Left lung (tissue), 10 donors: ENCODE results near the gene MAST4. TPM values are rescaled to one million over a fixed set of nuclear protein-coding genes. Genes with fewer than 3 reads are reported as not detected.

Experiments
- ATAC-seq: fragments of 200-7000 bp; cut with Tn5 transposase; one replicate; pipeline ENCODE4 v1.9.1; 2020; ENCODE audit warnings: moderate library complexity
- DNase-seq, 4 donors: peaks; one replicate each; pipeline ENCODE4 v3.0.0-alpha.2; 2013 to 2020
- H3K27ac ChIP-seq, 2 donors: fragments of 200-600 bp; sonication (generic) in 1 of 2; one replicate each; pipeline versions ENCODE4 v1.5.0 to v1.8.0; 2020 to 2021
- H3K27me3 ChIP-seq, 2 donors: fragments of 200-600 bp; sonication (generic) in 1 of 2; one replicate each; pipeline versions ENCODE4 v1.5.0 to v1.8.0; 2020 to 2021
- H3K36me3 ChIP-seq, 2 donors: fragments of 200-600 bp; sonication (generic) in 1 of 2; one replicate each; pipeline versions ENCODE4 v1.5.0 to v1.8.0; 2020 to 2021
- H3K4me1 ChIP-seq, 2 donors: fragments of 200-600 bp; one replicate each; pipeline ENCODE4 v1.8.0; 2021
- H3K4me3 ChIP-seq, 2 donors: fragments of 200-600 bp; sonication (generic) in 1 of 2; one replicate each; pipeline versions ENCODE4 v1.5.0 to v1.8.0; 2020 to 2021; ENCODE audit warnings: mild to moderate bottlenecking in 1 of 2
- H3K9me3 ChIP-seq, 2 donors: fragments of 200-600 bp; sonication (generic) in 1 of 2; one replicate each; pipeline versions ENCODE4 v1.5.0 to v1.8.0; 2020 to 2021
- CTCF ChIP-seq, 2 donors: fragments of 200-600 bp; sonication (generic) in 1 of 2; IDR thresholded peaks; one replicate each; pipeline versions ENCODE4 v1.5.0 to v1.8.0; 2021; ENCODE audit warnings: antibody characterized with exemption in 2 of 2
- intact Hi-C, 2 donors: fragments of 100-400 bp; cut with DNase I; formaldehyde crosslinking; loops; one replicate each; pipeline versions ENCODE4 v1.11.2 to v1.14.2; 2022
- polyA plus RNA-seq, 6 donors: library from polyadenylated mRNA; unstranded; fragments of 120-200 nt; gene quantifications; one replicate each; pipeline ENCODE4 v1.2.1, GENCODE V29; 2013; ENCODE audit not compliant: insufficient read length in 6 of 6
- total RNA-seq, 2 donors: library from RNA; stranded (reverse); fragmentation: NEBNext Ultra II Directional; extraction: Animal tissue kit (Norgen Biotek cat#: 25700); gene quantifications; one replicate each; pipeline ENCODE4 v1.2.1, GENCODE V29; 2021
- donor health status: DM: no; HTN: yes; CAD: no.
- donor health status: DM: no; HTN: no; CAD: no.

MAST4 gene
- total and polyA plus RNA-seq, 8 donors, result 47.7 to 57.6 (median 53.0) TPM

GRCh38 chr5:66777868-66778267, 181.7 kb downstream of the MAST4 start:
- no peak for TF ChIP-seq CTCF (IDR thresholded peaks at IDR 0.05)
- ATAC-seq (no peak), DNase-seq (no peak)
- H3K4me3 ChIP-seq, result no peak overlapping the region
- intact Hi-C loops, result no loop called here
- H3K9me3 ChIP-seq, result no peaks in the 10 kb centered on the region
- no peaks in the 10 kb centered on the region for H3K27me3 ChIP-seq
- H3K27ac ChIP-seq, result no peak overlapping the region
- no peaks in the 10 kb centered on the region for H3K36me3 ChIP-seq
- H3K4me1 ChIP-seq, result no peaks in the 10 kb centered on the region

GRCh38 chr5:66779528-66779927, 183.3 kb downstream of the MAST4 start:
- intact Hi-C loops, result no loop called here
- Histone ChIP-seq H3K36me3 (no peaks in the 10 kb centered on the region), H3K4me3 (no peak overlapping the region), H3K9me3 (no peaks in the 10 kb centered on the region), H3K27me3 (no peaks in the 10 kb centered on the region), H3K27ac (no peak overlapping the region), H3K4me1 (no peaks in the 10 kb centered on the region)
- DNase-seq (no peak), ATAC-seq (no peak)
- no peak for TF ChIP-seq CTCF (IDR thresholded peaks at IDR 0.05)

- peak in 1 of 4 donors; percentile 77 for DNase-seq
- Histone ChIP-seq H3K9me3 (no peaks in the 10 kb centered on the region), H3K36me3 (no peaks in the 10 kb centered on the region), H3K4me3 (no peak overlapping the region), H3K27me3 (no peaks in the 10 kb centered on the region), H3K4me1 (no peaks in the 10 kb centered on the region), H3K27ac (no peak overlapping the region)
- ATAC-seq, result no peak
- TF ChIP-seq CTCF (IDR thresholded peaks at IDR 0.05), result no peak
- intact Hi-C loops, result no loop called here
These were observed 192.4 kb downstream of the MAST4 start for GRCh38 chr5:66788556-66788955.

- no peak for DNase-seq
- Histone ChIP-seq H3K27me3 (no peaks in the 10 kb centered on the region), H3K36me3 (no peaks in the 10 kb centered on the region), H3K4me3 (no peak overlapping the region), H3K4me1 (no peaks in the 10 kb centered on the region), H3K27ac (no peak overlapping the region), H3K9me3 (no peaks in the 10 kb centered on the region)
- intact Hi-C loops, result no loop called here
- no peak for ATAC-seq
- no peak for TF ChIP-seq CTCF (IDR thresholded peaks at IDR 0.05)
These were observed 193.2 kb downstream of the MAST4 start for GRCh38 chr5:66789434-66789833.

- no peak for TF ChIP-seq CTCF (IDR thresholded peaks at IDR 0.05)
- Histone ChIP-seq H3K9me3 (no peaks in the 10 kb centered on the region), H3K27me3 (no peaks in the 10 kb centered on the region), H3K4me1 (no peaks in the 10 kb centered on the region), H3K36me3 (no peaks in the 10 kb centered on the region), H3K4me3 (no peak overlapping the region), H3K27ac (no peak overlapping the region)
- intact Hi-C loops, result no loop called here
- no peak for ATAC-seq
- no peak for DNase-seq
These were observed 196.9 kb downstream of the MAST4 start for GRCh38 chr5:66793049-66793448.
